ELR (cell line): ENCODE measurements around the gene ESYT3.

Source experiments
- DNase-seq: peaks from one replicate; pipeline ENCODE4 v3.0.0-alpha.2; 2015; ENCODE audit warnings: low read depth

Gene ESYT3

DNA sequence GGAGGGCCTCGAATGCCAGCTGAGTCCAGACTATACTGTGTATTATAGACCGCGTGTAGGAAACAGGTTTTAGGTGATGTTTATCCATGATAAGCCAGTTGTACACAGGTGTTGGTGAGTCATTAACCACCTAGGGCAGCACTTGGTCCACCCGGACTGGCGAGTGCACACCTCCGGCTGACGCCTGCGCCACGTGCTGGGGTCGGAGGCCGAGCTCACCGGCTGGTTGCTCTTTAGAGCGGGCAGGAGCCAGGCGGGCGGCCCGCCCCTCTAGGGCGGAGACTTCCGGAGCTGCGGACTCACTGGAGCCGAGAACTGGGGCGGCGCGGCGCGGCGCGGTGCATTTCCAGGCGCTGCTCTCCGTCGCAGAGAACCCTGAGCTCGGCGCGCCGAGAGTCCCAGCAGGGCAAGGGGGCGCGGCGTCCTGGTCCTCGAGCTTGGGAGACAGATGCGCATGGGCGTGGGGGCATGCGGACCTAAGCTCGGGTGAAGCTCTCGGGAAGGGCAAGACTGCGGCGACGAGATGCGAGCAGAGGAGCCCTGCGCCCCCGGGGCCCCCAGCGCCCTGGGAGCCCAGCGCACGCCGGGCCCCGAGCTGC, at the start of gene ESYT3:
ESYT3 (plus strand) TSS at position 341 of the 599 bp plus-strand sequence; CDS start at position 524, 183 bp downstream.
- DNase-seq, result peak; percentile 51

- no peak for DNase-seq
These were observed 49.4 kb upstream of the ESYT3 start for GRCh38 chr3:138384976-138385375.

DNA sequence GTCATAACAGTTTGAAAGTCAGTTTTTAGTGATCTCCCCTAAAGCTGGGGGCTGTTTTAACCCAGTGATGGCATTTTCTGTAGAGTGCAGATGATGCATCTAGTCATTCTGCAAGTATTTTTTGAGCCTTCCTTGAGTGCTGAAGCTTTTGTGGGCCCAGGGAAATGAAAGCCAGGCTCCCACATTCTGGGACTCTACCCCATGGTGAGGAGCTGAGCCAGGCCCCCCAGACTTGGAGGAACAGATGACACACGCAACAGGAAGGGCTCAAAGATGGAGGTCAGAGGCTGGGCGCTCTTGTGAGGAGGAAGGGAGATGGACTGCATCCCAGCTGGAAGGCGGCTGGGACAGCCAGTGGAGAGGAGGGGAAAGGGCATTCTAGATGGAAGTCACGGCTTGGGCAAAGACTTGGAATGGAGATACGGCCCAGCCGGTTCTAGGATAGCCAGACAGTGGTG, 45.2 kb upstream of the ESYT3 start:
- no peak for DNase-seq

- peak; percentile 91 for DNase-seq
These were observed 44.4 kb upstream of the ESYT3 start for GRCh38 chr3:138389841-138390581.

- DNase-seq, result no peak
These were observed 43.9 kb upstream of the ESYT3 start for GRCh38 chr3:138390582-138390932.

DNA sequence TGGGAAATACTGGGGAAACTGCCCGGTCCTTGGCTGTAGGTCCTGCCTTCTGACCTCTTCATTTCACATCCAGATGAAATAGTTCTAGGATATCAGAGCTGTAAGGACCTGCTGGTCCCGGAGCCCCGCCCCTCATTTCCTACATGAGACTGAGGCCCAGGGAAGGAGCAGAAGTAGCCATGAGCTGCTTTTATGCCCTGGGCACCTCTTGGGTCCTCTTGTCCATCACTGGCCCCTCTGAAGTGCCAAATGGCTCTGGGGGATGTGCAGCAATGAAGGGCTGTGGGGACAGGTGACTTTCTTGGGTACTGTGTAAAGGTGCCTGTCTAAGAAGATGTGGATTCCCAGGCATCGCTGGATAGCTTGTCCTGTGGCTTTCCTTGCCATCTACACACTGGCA, 40.3 kb upstream of the ESYT3 start:
- no peak for DNase-seq

GRCh38 chr3:138394686-138395085, 39.7 kb upstream of the ESYT3 start:
- DNase-seq, result no peak

- DNase-seq, result no peak
These were observed 38.3 kb upstream of the ESYT3 start for GRCh38 chr3:138395865-138396751.

DNA sequence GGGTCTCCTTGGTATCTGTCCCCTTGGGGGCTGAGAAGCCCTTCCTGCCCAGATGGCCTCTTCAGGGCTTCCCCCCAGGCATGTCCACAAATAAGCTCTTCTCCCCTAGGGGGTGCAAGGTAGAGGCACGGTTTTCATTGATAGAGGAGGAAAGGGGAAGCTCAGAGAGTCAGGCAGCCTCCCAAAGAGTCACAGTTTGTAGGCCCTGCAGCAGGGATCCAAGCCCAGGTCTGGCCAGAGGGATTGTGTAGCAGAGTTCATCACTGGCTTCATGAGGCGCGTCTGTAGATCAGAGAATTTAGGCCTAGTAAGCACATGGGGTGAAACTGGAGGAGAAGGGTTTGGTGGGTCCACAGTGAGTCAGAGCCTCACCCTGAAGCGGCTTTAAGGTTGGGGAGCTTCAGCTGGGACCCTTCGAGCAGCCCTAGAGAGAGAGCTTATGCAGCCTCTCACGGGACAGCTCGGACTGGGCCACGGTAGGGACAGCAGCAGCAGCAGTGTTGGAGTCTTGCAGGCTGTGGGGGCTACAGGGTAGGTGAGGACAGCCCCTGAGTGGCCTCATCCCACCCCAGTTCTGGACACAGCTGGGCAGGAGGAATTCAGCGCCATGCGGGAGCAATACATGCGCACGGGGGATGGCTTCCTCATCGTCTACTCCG, 37.5 kb upstream of the ESYT3 start:
- DNase-seq, result no peak

DNA sequence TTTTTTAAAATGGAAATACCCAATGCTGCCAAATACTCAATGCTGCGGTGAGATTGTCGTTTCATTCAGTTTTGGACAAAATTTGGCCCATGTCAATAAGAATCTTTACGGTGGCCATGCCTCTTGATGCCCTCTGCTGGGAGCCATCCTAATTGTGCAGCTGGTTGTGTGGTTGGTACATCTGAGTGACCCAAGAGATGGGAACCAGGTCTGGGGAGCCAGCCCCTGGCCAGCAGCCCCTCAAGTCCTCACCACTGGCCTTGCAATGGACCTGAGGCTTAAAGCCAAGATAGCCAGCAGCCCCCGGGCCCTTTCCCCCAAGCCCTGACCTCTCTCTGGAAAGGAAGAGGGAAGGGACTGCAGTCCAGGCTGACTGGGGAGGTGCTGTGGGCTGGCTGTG, 36.4 kb upstream of the ESYT3 start:
- no peak for DNase-seq

DNA sequence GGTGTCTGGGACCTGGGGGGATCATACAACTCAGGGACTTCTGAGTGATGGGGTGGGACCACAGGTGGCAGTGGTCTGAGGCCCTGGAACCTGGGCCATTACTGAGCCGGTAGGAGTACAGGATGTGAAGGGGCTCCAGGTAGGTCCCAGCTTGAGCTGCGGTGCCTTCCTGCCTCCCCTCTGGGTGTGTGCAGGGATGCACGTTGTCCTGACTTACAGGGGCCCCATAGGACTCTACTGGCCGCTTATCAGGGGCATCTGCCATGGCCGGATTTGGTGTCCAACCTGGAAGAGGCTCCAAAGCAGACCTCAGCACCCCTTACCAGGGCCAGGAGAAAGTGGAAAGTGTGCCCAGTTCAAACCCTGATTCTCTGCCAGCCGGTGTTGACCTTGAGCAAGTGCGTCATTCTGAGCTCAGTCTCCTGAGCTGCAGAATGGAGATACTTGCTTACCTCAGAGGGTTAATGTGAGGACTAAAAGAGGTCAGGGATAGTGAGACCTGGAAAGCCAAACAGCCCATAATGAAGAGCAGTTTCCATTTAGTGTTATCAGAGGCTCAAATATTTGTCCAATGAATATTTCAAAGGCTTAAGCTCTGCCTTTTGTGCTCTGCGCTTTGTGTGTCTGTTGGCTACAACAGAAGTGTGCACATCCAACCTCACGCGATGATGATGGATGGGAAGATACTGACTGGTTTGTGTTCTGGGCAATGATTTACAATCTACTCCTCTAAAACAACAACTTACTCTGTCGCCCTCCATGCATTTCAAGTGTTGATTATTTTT, 35.4 kb upstream of the ESYT3 start:
- DNase-seq, result no peak

DNA sequence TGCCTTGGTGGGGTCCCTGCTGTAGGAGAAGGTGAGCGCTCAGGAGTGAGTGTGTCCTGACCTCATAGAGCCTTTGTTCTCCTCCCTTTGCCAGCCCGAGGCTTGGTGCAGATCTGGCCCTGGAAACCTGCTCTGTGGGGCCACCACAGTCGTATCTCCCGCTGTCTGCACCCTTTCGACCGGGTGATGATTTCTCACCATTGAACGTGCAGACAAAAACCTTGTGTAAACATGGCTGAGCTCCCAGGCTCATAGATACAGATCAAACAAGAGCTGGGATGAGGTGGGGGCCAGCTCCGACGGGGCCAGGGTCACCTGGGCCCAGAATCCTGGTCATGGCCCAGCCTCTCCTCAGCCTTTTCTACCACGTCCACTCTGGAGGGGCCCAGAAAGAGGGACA, 34.6 kb upstream of the ESYT3 start:
- DNase-seq, result no peak

DNA sequence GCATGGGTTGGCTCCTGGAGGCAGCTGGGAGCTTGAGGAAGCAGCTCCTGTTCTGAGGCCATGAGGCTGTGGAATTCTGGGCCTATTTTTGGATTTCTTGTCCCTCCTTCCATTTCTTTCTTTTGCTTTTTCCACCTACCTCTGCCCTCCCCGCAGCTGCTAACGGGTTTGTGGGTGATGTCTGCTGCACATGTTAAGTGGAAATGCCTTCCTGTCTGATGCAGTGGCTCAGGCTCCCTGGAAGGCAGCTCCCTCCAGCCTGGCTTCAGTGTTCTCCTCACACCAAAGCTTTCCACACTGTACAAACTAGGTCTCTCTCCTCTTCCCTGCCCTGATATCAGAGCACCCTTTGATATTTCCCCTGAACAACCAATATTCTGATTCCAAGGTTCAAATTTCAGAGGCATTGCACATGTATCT, 33.8 kb upstream of the ESYT3 start:
- no peak for DNase-seq

DNA sequence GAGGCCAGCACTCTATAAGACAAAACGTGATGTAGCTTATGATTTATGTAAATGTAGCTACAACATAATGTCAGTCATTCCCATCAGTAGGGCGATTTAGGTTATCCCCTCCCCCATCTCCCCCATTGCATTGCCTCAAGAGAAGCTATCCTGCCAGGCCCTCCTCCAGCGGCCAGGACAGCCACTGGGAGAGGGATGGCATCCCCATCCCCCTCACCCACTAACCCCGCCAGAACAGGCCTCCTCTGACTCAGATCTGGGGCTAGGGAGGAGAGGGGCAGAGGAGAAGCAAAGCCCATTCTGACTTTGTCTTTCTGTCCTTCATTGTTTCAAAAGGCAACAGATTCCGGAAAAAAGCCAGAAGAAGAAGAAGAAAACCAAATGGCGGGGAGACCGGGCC, 32.6 kb upstream of the ESYT3 start:
- DNase-seq, result no peak

DNA sequence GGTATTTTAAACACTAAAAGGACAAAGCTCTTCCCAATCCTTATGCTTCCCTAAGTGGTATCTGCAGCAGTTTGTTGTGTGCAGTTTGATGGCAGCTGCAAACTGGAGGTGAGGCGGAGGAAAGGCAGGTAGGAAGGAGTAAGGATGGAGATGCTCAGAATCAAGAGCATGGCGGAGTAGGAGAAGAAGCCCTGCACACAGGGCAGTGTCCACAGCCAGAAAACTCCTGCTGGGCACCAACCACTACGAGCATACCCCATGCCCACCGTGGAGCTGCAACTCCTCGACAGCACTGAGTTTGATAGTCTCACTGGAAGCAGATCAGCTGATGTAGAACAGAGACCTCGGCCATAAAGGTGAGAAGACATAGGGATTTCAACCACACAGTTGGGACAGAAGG, 30.3 kb upstream of the ESYT3 start:
- DNase-seq, result no peak

- DNase-seq, result no peak
These were observed 29.4 kb upstream of the ESYT3 start for GRCh38 chr3:138405001-138405400.

GRCh38 chr3:138405486-138405885, 28.9 kb upstream of the ESYT3 start:
- DNase-seq, result no peak

DNA sequence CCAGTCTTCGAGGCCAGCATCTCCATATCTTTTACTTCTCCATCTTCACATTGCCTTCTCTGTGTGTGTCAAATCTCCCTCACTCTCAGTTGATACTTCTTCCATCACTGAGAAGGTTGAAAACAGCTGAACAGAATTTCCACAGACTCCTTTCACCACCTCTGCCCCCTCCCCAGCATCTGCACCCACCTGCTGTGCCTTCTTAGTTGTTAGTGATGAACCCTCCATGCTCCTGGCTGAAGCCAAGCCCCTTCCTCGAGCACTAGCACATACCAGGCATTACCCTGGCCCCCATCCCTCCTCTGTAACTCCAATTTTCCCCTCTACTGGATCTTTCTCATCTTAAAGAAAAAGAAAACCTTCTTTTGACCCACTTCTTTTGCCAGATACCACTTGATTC, 27.8 kb upstream of the ESYT3 start:
- DNase-seq, result no peak

- no peak for DNase-seq
These were observed 27.0 kb upstream of the ESYT3 start for GRCh38 chr3:138407236-138407907.

- DNase-seq, result no peak
These were observed 25.5 kb upstream of the ESYT3 start for GRCh38 chr3:138408751-138409570.
